HEK293T (cell line): Measurements from ENCODE around the gene TMEM181.
"Not testable (repeated sequence)": the region's sequence is repeated elsewhere in the genome, so short reads cannot be mapped to it uniquely, and the experiment has no call there.

Source experiments
- CTCF ChIA-PET: fragments of 350-600 bp; formaldehyde crosslinking; extraction: SDS; loops from one replicate; lab custom pipeline; 2021; ENCODE audit warnings: antibody characterized with exemption, inconsistent platforms; lab: Yijun Ruan, JAX
- POLR2A ChIA-PET: fragments of 350-600 bp; formaldehyde crosslinking; extraction: SDS; loops from one replicate; lab custom pipeline; 2020; ENCODE audit warnings: antibody characterized with exemption, inconsistent platforms; lab: Yijun Ruan, JAX
- DNase-seq: peaks from one replicate; pipeline ENCODE4 v3.0.0; 2012; ENCODE audit warnings: mixed read lengths; ENCODE audit errors: extremely low spot score
- ARNT ChIP-seq: fragments of 450-650 bp; IDR thresholded peaks from 2 replicates; pipeline ENCODE4 v1.6.1; 2017; ENCODE audit warnings: mild to moderate bottlenecking
- BHLHE40 ChIP-seq: fragments of 450-650 bp; IDR thresholded peaks from 2 replicates; pipeline ENCODE4 v1.6.1; 2016; ENCODE audit warnings: mild to moderate bottlenecking, moderate library complexity, borderline replicate concordance
- CTBP1 ChIP-seq: fragments of 450-650 bp; IDR thresholded peaks from 2 replicates; pipeline ENCODE4 v1.6.1; 2016; ENCODE audit warnings: borderline replicate concordance
- ELF4 ChIP-seq: fragments of 450-650 bp; IDR thresholded peaks from 2 replicates; pipeline ENCODE4 v1.6.1; 2017; ENCODE audit warnings: antibody characterized with exemption
- FOXA1 ChIP-seq: fragments of 450-650 bp; IDR thresholded peaks from 2 replicates; pipeline ENCODE4 v1.6.1; 2016; ENCODE audit warnings: mild to moderate bottlenecking
- FOXK2 ChIP-seq: fragments of 450-650 bp; IDR thresholded peaks from 2 replicates; pipeline ENCODE4 v1.6.1; 2016; ENCODE audit warnings: mild to moderate bottlenecking
- FOXM1 ChIP-seq: fragments of 450-650 bp; IDR thresholded peaks from 2 replicates; pipeline ENCODE4 v1.6.1; 2017; ENCODE audit warnings: mild to moderate bottlenecking, borderline replicate concordance
- HDGF ChIP-seq: fragments of 450-650 bp; IDR thresholded peaks from 2 replicates; pipeline ENCODE4 v1.6.1; 2017; ENCODE audit warnings: antibody characterized with exemption, borderline replicate concordance
- L3MBTL2 ChIP-seq: fragments of 450-650 bp; conservative IDR thresholded peaks from 2 replicates; pipeline ENCODE4 v1.6.1; 2016; ENCODE audit warnings: mild to moderate bottlenecking
- LEF1 ChIP-seq: fragments of 450-650 bp; IDR thresholded peaks from 2 replicates; pipeline ENCODE4 v1.6.1; 2017; ENCODE audit warnings: mild to moderate bottlenecking, borderline replicate concordance
- NFRKB ChIP-seq: fragments of 450-650 bp; IDR thresholded peaks from 2 replicates; pipeline ENCODE4 v1.6.1; 2016; ENCODE audit warnings: mild to moderate bottlenecking, moderate library complexity
- SP1 ChIP-seq: fragments of 450-650 bp; IDR thresholded peaks from 2 replicates; pipeline ENCODE4 v1.6.1; 2017
- SUZ12 ChIP-seq: fragments of 450-650 bp; IDR thresholded peaks from 2 replicates; pipeline ENCODE4 v1.6.1; 2016; ENCODE audit warnings: mild to moderate bottlenecking
- TARDBP ChIP-seq: fragments of 450-650 bp; IDR thresholded peaks from 2 replicates; pipeline ENCODE4 v1.6.1; 2016
- ZNF384 ChIP-seq: fragments of 450-650 bp; IDR thresholded peaks from 2 replicates; pipeline ENCODE4 v1.6.1; 2016
- TF ChIP-seq, protein P1 (sequence below): fragments of 450-650 bp; IDR thresholded peaks from 2 replicates; pipeline ENCODE4 v1.6.1; 2016

The TMEM181 gene

DNA sequence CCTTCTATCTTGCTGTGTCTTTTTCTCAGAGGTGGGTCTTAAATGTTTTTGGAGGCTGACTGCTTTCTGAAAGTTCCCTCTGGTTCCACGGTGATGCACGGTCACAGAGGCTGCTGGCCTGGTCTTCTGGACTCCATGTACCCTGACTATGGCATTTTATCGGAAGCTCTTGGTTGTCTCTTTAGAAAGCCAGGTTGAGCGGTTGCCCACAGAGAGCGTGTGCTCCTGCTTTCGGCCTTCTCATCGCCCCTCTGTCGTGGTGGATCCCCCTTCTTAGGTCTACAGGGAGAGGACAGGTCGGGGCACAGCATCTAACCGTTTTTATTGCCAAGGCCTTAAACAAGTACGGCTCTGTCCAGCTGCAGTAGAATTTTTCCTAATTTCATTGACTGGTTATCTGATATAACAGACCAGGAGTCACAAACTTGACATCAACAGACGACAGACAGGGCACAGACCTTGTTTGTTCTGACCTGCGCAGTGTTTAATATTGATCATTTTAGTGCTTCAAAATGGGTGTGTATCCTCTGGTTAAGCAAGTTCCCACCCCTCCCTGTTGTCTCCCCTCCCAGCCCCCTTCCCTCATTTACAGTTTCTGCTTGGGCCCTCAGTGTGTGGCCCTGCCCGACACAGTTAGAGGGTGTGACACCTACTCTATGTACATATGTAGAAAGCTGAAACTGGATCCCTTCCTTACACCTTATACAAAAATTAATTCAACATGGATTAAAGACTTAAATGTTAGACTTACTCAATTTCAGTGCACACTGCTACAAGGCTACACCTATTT is 114.6 kb downstream of the TMEM181 start:
- ChIA-PET CTCF (interaction anchor here (1.5 kb wide), 1 partner anchor 14 kb away, joined by 5 read pairs; no protein-coding TSS in a partner anchor), POLR2A (no interaction called here)
- no peak for DNase-seq
- TF ChIP-seq SP1 (no peak), SUZ12 (no peak), ZNF384 (no peak), TARDBP (no peak), L3MBTL2 (no peak), ARNT (no peak), CTBP1 (no peak), FOXM1 (no peak), LEF1 (no peak), NFRKB (no peak), HDGF (no peak), FOXA1 (no peak), ELF4 (no peak), FOXK2 (no peak), BHLHE40 (no peak)
- TF ChIP-seq, protein P1, sequence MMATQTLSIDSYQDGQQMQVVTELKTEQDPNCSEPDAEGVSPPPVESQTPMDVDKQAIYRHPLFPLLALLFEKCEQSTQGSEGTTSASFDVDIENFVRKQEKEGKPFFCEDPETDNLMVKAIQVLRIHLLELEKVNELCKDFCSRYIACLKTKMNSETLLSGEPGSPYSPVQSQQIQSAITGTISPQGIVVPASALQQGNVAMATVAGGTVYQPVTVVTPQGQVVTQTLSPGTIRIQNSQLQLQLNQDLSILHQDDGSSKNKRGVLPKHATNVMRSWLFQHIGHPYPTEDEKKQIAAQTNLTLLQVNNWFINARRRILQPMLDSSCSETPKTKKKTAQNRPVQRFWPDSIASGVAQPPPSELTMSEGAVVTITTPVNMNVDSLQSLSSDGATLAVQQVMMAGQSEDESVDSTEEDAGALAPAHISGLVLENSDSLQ, result no peak

DNA sequence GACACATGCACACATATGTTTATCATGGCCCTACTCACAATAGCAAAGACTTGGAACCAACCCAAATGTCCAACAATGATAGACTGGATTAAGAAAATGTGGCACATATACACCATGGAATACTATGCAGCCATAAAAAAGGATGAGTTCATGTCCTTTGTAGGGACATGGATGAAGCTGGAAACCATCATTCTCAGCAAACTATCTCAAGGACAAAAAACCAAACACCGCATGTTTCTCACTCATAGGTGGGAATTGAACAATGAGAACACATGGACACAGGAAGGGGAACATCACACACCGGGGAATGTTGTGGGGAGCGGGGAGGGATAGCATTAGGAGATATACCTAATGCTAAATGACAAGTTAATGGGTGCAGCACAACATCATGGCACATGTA is 117.2 kb downstream of the TMEM181 start:
- POLR2A ChIA-PET, CTCF ChIA-PET, DNase-seq: not testable (repeated sequence)

DNA sequence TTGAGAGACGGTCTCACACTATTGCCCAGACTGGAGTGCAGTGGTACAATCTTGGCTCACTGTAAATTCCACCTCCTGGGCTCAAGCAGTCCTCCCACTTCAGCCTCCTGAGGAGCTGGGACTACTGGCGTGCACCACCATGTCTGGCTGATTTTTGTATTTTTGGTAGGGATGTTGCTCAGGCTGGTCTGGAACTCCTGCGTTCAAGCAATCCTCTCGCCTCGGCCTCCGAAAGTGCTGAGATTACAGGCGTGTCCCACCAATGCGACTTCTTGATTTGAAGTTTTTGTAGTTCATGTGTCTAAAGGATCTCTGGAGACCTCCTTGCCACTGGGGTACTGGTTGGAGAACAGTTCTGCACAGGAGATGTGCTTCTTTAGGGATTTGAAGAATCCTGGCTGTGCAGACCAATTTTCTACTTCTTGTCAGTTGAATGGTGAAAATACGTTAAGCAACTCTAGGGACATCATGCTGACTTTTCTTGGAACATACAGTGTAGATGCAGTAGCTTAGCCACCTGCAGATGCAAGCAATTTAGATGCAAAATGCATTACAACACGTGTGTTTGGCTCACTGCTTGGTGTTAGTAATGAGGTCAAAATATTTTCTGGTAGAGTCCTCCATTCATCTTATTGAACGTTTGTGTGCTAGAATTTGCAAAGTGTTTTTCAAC is 118.2 kb downstream of the TMEM181 start:
- ChIA-PET CTCF (interaction anchor here (1.5 kb wide), 1 partner anchor 9 kb away, joined by 4 read pairs; no protein-coding TSS in a partner anchor), POLR2A (no interaction called here)
- no peak for DNase-seq
- TF ChIP-seq BHLHE40 (no peak), CTBP1 (no peak), LEF1 (no peak), ZNF384 (no peak), SP1 (no peak), L3MBTL2 (no peak), SUZ12 (no peak), ELF4 (no peak), FOXM1 (no peak), FOXK2 (no peak), FOXA1 (no peak), TARDBP (no peak), ARNT (no peak), NFRKB (no peak), HDGF (no peak)
- TF ChIP-seq, protein P1, result no peak

DNA sequence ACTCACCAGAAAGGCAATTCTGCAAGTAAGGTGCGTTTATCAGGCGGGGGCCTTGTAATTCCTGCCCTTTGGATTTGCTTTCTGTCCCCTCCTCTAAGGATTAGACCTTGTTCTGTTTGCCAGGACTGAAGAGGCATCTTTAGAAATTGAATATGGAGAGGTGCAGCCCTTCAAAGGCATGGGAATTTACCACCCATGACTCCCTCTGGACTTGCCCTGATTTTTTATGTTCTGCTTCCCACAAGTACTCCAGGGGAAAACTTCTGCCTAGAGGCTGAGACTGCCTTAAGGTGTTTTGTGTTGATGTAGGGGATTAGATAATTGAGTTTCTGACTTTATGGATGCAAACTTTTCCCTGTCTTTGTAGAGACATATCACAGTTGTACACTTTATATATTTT is 120.1 kb downstream of the TMEM181 start:
- ChIA-PET CTCF (interaction anchor here (0.6 kb wide), 1 partner anchor 10 kb away, joined by 3 read pairs; no protein-coding TSS in a partner anchor), POLR2A (no interaction called here)
- no peak for TF ChIP-seq ARNT
- no peak for TF ChIP-seq FOXK2
- TF ChIP-seq FOXM1, result no peak
- no peak for TF ChIP-seq SP1
- TF ChIP-seq ELF4, result no peak
- no peak for TF ChIP-seq CTBP1
- no peak for TF ChIP-seq ZNF384
- no peak for TF ChIP-seq L3MBTL2
- no peak for TF ChIP-seq NFRKB
- no peak for TF ChIP-seq SUZ12
- TF ChIP-seq LEF1, result no peak
- TF ChIP-seq TARDBP, result no peak
- TF ChIP-seq HDGF, result no peak
- TF ChIP-seq FOXA1, result no peak
- no peak for TF ChIP-seq BHLHE40
- TF ChIP-seq, protein P1, result no peak
- no peak for DNase-seq

DNA sequence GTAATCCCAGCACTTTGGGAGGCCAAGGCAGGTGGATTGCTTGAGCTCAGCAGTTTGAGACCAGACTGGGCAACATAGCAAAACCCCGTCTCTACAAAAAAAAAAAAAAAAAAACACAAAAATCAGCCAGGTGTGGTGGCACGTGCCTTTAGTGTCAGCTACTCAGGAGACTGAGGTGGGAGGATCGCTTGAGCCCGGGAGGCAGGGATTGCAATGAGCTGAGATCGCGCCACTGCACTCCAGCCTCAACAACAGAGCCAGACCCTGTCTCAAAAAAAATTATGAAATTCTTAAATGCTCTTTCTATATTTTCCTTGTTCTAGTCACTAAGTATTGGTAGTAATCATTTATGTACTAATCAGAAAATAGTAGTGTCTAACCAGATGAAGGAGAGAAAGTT is 120.6 kb downstream of the TMEM181 start:
- DNase-seq, result no peak
- ChIA-PET POLR2A (no interaction called here), CTCF (interaction anchor here (0.6 to 1.0 kb wide), 2 partner anchors 11 to 20 kb away, joined by 3 read pairs; no protein-coding TSS in a partner anchor)
- TF ChIP-seq HDGF (no peak), NFRKB (no peak), FOXK2 (no peak), L3MBTL2 (no peak), SUZ12 (no peak), BHLHE40 (no peak), ELF4 (no peak), ZNF384 (no peak), ARNT (no peak), CTBP1 (no peak), FOXM1 (no peak)
